Esophagus muscularis mucosa (tissue), 4 donors: Measurements from ENCODE around the gene PHIP. TPM values are rescaled to one million over a fixed set of nuclear protein-coding genes. Genes with fewer than 3 reads are reported as not detected.

Experiments used
- DNase-seq: peaks from one replicate; pipeline ENCODE4 v3.0.0-alpha.2; 2017; ENCODE audit errors: extremely low spot score
- H3K27ac ChIP-seq, 4 donors: fragments of 200-600 bp; sonication (generic); replicated peaks in 1 of 4; 1 replicate in 3 of 4; 2 replicates in 1 of 4; pipeline ENCODE4 v1.5.1; 2016 to 2019; ENCODE audit warnings: mild to moderate bottlenecking in 1 of 4
- H3K27me3 ChIP-seq, 4 donors: fragments of 200-600 bp; sonication (generic); one replicate each; pipeline versions ENCODE4 v1.5.1 to v1.6.0; 2016 to 2019
- H3K36me3 ChIP-seq, 4 donors: fragments of 200-600 bp; sonication (generic); one replicate each; pipeline ENCODE4 v1.5.1; 2016 to 2019
- H3K4me1 ChIP-seq, 4 donors: fragments of 200-600 bp; sonication (generic); one replicate each; pipeline ENCODE4 v1.5.1; 2016 to 2019
- H3K4me3 ChIP-seq, 4 donors: fragments of 200-600 bp; sonication (generic); 1 replicate in 2 of 4; 2 replicates in 2 of 4; pipeline ENCODE4 v1.5.1; 2016 to 2019; ENCODE audit warnings: mild to moderate bottlenecking in 4 of 4, moderate library complexity in 1 of 4
- H3K9me3 ChIP-seq, 4 donors: fragments of 200-600 bp; sonication (generic); 1 replicate in 3 of 4; 2 replicates in 1 of 4; pipeline ENCODE4 v1.5.1; 2016 to 2019
- EP300 ChIP-seq: sonication (generic); formaldehyde crosslinking; IDR thresholded peaks from one replicate; pipeline ENCODE4 v1.6.1; 2017; ENCODE audit warnings: antibody characterized with exemption
- POLR2A ChIP-seq: fragments of 450-650 bp; IDR thresholded peaks from one replicate; pipeline ENCODE4 v1.6.1; 2017; ENCODE audit warnings: antibody characterized with exemption, moderate library complexity, mild to moderate bottlenecking, low read depth
- POLR2AphosphoS5 ChIP-seq, 2 donors: sonication (generic); formaldehyde crosslinking; IDR thresholded peaks; one replicate each; pipeline ENCODE4 v1.6.1; 2017; ENCODE audit warnings: antibody characterized with exemption in 2 of 2
- WGBS: methylation state at CpG from one replicate; pipeline ENCODE4 v1.1.5; 2018; 5-methylcytosine and 5-hydroxymethylcytosine counted together
- intact Hi-C: fragments of 100-400 bp; cut with DNase I; formaldehyde crosslinking; loops from one replicate; pipeline ENCODE4 v1.15.1; 2023
- total RNA-seq, 4 donors: library from RNA; depleted of rRNA; stranded (reverse); fragments of >200 nt; gene quantifications; one replicate each; pipeline versions ENCODE4 v1.1.0 to v1.2.1, GENCODE V29; 2016
- TF ChIP-seq, protein P1 (sequence below), 3 experiments: fragments of 200-600 bp in 2 of 3; fragments of 450-650 bp in 1 of 3; sonication (generic) in 2 of 3; IDR thresholded peaks; one replicate each; pipeline ENCODE4 v1.5.1; 2017 to 2019; ENCODE audit warnings: antibody characterized with exemption in 3 of 3, mild to moderate bottlenecking in 2 of 3, moderate library complexity in 1 of 3

The PHIP gene
- total RNA-seq, 4 donors from 2014 or later = 20.1 to 32.4 (median 25.5) TPM

DNA sequence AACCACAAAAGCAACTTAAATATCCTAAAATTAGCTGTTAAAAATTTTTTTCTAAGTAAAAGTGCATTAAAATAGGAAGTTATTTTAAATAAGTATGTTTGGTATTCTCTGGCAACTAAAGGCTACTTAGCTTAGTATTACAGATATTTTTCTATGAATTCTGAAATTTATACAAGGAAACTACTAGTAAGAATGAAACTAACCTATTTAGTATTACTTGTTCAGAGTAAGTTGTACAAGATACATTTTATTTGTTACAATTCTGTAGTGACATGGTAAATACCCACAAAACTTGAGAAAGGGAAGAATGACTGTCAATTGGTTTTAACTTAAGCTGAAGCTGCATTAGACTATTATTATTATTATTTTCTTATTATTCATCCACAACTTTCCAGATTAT, 6.5 kb downstream of the PHIP start:
- no peaks in the 10 kb centered on the region for H3K9me3 ChIP-seq
- H3K4me1 ChIP-seq = peaks cover 27 to 82% (median 75%) of the 10 kb centered on the region in 4 donors
- DNase-seq = no peak
- H3K4me3 ChIP-seq = no peak overlapping the region
- H3K27me3 ChIP-seq = no peaks in the 10 kb centered on the region
- TF ChIP-seq POLR2A = no peak
- TF ChIP-seq POLR2AphosphoS5 (IDR thresholded peaks at IDR 0.05) = no peak
- no peak for TF ChIP-seq EP300
- no peaks in the 10 kb centered on the region for H3K36me3 ChIP-seq
- intact Hi-C loops = no loop called here
- no peak overlapping the region for H3K27ac ChIP-seq

GRCh38 chr6:79070206-79070825, 7.7 kb downstream of the PHIP start:
- H3K4me3 ChIP-seq = no peak overlapping the region
- intact Hi-C loops = no loop called here
- H3K36me3 ChIP-seq = no peaks in the 10 kb centered on the region
- no peaks in the 10 kb centered on the region for H3K27me3 ChIP-seq
- no peaks in the 10 kb centered on the region for H3K9me3 ChIP-seq
- no peak for DNase-seq
- WGBS = 66% methylated on average over 5 of the region's 5 CpGs
- no peak overlapping the region for H3K27ac ChIP-seq
- H3K4me1 ChIP-seq = peaks cover 21 to 79% (median 73%) of the 10 kb centered on the region in 4 donors
- TF ChIP-seq EP300 = no peak
- TF ChIP-seq POLR2A = no peak
- TF ChIP-seq, protein P1, sequence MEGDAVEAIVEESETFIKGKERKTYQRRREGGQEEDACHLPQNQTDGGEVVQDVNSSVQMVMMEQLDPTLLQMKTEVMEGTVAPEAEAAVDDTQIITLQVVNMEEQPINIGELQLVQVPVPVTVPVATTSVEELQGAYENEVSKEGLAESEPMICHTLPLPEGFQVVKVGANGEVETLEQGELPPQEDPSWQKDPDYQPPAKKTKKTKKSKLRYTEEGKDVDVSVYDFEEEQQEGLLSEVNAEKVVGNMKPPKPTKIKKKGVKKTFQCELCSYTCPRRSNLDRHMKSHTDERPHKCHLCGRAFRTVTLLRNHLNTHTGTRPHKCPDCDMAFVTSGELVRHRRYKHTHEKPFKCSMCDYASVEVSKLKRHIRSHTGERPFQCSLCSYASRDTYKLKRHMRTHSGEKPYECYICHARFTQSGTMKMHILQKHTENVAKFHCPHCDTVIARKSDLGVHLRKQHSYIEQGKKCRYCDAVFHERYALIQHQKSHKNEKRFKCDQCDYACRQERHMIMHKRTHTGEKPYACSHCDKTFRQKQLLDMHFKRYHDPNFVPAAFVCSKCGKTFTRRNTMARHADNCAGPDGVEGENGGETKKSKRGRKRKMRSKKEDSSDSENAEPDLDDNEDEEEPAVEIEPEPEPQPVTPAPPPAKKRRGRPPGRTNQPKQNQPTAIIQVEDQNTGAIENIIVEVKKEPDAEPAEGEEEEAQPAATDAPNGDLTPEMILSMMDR (IDR thresholded peaks at IDR 0.05) = no peak
- TF ChIP-seq POLR2AphosphoS5 (IDR thresholded peaks at IDR 0.05) = no peak

DNA sequence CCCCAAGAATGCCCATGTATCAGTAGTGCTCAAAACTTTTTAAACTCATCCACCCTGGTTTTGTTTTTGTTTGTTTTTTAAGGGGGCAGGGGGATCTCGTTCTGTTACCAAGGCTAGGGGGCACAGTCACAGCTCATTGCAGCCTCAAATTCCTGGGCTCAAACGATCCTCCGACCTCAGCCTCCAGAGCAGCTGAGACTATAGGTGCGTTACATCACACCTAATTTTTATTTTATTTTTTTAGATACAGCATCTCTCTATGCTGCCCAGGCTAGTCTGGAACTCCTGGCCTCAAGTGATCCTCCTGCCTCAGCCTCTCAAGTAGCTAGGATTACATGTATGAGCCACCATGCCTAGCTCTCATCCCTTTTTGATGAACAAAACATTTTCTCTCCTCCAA, 11.2 kb downstream of the PHIP start:
- no peak for DNase-seq
- Histone ChIP-seq H3K27me3 (no peaks in the 10 kb centered on the region), H3K4me1 (peaks cover 14 to 69% (median 61%) of the 10 kb centered on the region in 4 donors), H3K36me3 (no peaks in the 10 kb centered on the region), H3K9me3 (no peaks in the 10 kb centered on the region), H3K4me3 (no peak overlapping the region), H3K27ac (no peak overlapping the region)
- intact Hi-C loops = no loop called here
- TF ChIP-seq POLR2AphosphoS5 (IDR thresholded peaks at IDR 0.05) = no peak
- no peak for TF ChIP-seq EP300
- no peak for TF ChIP-seq POLR2A
- TF ChIP-seq, protein P1 (IDR thresholded peaks at IDR 0.05) = no peak
- 91% methylated on average over 4 of the region's 4 CpGs for WGBS

DNA sequence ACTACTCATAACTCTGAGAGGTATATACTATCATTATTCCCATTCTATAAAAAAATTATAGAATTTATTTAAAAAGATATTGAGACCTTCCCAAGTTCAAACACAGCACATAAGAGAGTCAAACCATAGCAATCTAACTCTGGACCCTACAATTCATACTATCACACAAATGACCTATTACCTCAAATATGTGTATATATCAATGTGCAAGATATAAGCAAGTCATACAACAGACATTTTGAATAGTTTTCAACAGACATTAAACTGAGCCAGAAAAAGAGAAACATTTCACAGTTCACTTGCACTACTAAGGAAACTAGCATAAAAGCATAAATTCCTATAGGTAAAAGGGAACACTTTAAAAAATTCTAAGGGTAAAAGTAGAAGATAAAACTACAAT, 11.7 kb downstream of the PHIP start:
- Histone ChIP-seq H3K27ac (no peak overlapping the region), H3K36me3 (no peaks in the 10 kb centered on the region), H3K4me1 (peaks cover 14 to 67% (median 60%) of the 10 kb centered on the region in 4 donors), H3K27me3 (no peaks in the 10 kb centered on the region), H3K9me3 (no peaks in the 10 kb centered on the region), H3K4me3 (no peak overlapping the region)
- intact Hi-C loops = no loop called here
- TF ChIP-seq, protein P1 (IDR thresholded peaks at IDR 0.05) = no peak
- TF ChIP-seq POLR2AphosphoS5 (IDR thresholded peaks at IDR 0.05) = no peak
- no peak for TF ChIP-seq EP300
- no peak for TF ChIP-seq POLR2A
- DNase-seq = no peak

DNA sequence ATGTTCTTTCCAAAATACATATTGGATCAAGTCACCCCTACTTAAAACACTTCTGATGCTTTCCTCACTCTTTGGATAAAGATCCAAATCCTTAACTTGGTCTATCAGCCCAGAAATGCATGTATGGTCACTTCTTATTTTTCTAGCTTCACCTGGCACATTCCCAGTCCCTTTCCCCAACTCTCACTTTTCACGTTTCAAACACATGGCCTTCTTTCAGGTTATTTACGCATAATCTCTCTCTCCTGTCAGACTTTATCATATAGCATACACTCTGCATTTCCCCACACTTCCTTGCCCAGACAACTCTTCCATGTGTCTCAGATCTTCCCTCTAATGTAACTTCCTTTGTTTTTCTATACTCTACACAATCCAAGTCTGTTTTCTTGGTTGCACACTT, 12.8 kb downstream of the PHIP start:
- Histone ChIP-seq H3K9me3 (no peaks in the 10 kb centered on the region), H3K27me3 (no peaks in the 10 kb centered on the region), H3K4me1 (peaks cover 10 to 56% (median 50%) of the 10 kb centered on the region in 4 donors), H3K4me3 (no peak overlapping the region), H3K36me3 (peaks cover 0 to 4% (median 3%) of the 10 kb centered on the region in 4 donors), H3K27ac (no peak overlapping the region)
- intact Hi-C loops = no loop called here
- no peak for DNase-seq
- 63% methylated on average over 2 of the region's 2 CpGs for WGBS
- TF ChIP-seq, protein P1 (IDR thresholded peaks at IDR 0.05) = no peak
- TF ChIP-seq EP300 = no peak
- no peak for TF ChIP-seq POLR2AphosphoS5 (IDR thresholded peaks at IDR 0.05)
- no peak for TF ChIP-seq POLR2A
